ENCODE results near the gene PNCK.

Gene PNCK

DNA sequence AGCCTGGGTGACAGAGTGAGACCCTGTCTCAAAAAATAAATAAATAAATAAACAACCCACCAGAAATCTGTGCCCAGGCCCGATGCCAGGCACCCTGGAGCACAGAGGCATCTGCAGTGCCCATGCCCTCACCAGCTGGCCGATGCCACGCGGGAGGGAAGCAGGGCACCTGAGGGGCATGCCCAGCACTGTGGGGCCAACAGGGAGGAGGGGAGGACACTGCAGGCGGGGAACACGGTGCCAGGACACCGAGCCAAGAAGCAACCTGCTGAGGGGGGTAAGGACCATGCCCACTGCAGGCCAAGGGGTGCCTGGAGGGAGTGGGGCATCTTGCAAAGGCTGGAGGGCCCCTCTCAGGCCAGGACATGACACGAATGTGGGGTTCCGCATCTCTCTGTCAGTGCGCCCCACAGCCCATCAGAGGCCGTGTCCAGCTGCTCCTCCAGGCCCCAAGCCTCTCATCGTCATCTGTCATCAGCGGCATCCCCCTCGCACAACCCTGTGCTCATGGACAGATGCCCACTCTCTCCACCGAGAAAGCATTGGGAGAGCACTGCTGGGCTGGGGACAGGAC is 39.9 kb downstream of the PNCK start:
- H3K27me3 ChIP-seq (ENCODE audit: insufficient read depth, low read length, poor library complexity) = no peaks in the 10 kb centered on the region
- H3K56ac ChIP-seq (ENCODE audit: low read length) = no peak overlapping the region

DNA sequence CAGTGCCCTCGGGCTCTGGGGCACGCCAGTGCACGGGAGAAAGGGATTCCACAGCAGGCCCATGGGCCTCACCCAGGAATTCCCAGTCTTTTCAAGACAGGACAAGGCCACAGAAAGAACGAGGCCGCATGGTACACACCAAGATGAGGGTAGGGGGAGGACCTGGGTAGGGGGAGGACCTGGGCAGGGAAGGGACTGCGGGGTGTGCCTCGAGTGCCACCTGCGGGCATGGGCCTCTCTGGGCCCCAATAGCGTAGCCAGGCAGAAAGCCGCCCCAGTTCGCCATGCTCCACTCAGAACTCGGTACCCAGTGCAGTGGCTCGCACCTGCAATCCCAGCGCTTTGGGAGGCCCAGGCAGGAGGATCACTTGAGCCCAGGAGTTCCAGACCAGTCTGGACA is 40.6 kb downstream of the PNCK start:
- H3K18ac ChIP-seq (ENCODE audit: low read length) = no peak overlapping the region
- H3K79me2 ChIP-seq (ENCODE audit: control insufficient read depth, insufficient read depth, low read length) = no peaks in the 10 kb centered on the region
- no peak overlapping the region for H4K8ac ChIP-seq (ENCODE audit: low read depth, low read length)
- H3K4me2 ChIP-seq (ENCODE audit: low read length) = no peak overlapping the region
- no peak overlapping the region for H3K23ac ChIP-seq (ENCODE audit: low read length)
- H3K56ac ChIP-seq (ENCODE audit: low read length) = no peak overlapping the region
- H2AK5ac ChIP-seq (ENCODE audit: low read length) = no peak overlapping the region
- no CpG with 5 or more reads among the region's 14 CpGs for WGBS (ENCODE audit: extremely low coverage, insufficient coverage, low lambda C conversion rate)
- no peaks in the 10 kb centered on the region for H3K36me3 ChIP-seq (ENCODE audit: control insufficient read depth, insufficient read depth, low read length)
- no peak overlapping the region for H3K4ac ChIP-seq (ENCODE audit: low read depth, low read length)
- H3K79me1 ChIP-seq (ENCODE audit: low read length) = no peaks in the 10 kb centered on the region
- H4K5ac ChIP-seq (ENCODE audit: low read length) = no peak overlapping the region
- no peaks in the 10 kb centered on the region for H3K4me1 ChIP-seq (ENCODE audit: control insufficient read depth, low read depth, low read length)
- H3K27ac ChIP-seq (ENCODE audit: low read depth, low read length) = no peak overlapping the region
- no peak overlapping the region for H2BK15ac ChIP-seq (replicated peaks; ENCODE audit: low read depth)
- no peak for DNase-seq
- no peak overlapping the region for H3K9ac ChIP-seq (ENCODE audit: low read length)
- H2BK5ac ChIP-seq (ENCODE audit: low read length) = no peak overlapping the region
- H3K27me3 ChIP-seq (ENCODE audit: insufficient read depth, low read length, poor library complexity) = no peaks in the 10 kb centered on the region
- no peak overlapping the region for H2BK120ac ChIP-seq (ENCODE audit: low read depth, low read length)
- no peak overlapping the region for H3K4me3 ChIP-seq (ENCODE audit: low read length)

More for the DNA sequence above, 39.9 kb downstream of the PNCK start:
- no peak overlapping the region for H4K5ac ChIP-seq (ENCODE audit: low read length)
- H3K27ac ChIP-seq (ENCODE audit: low read depth, low read length) = no peak overlapping the region
- H3K18ac ChIP-seq (ENCODE audit: low read length) = no peak overlapping the region
- no peak overlapping the region for H2AK5ac ChIP-seq (ENCODE audit: low read length)
- no peaks in the 10 kb centered on the region for H3K79me2 ChIP-seq (ENCODE audit: control insufficient read depth, insufficient read depth, low read length)
- H3K36me3 ChIP-seq (ENCODE audit: control insufficient read depth, insufficient read depth, low read length) = no peaks in the 10 kb centered on the region
- no peak for DNase-seq
- WGBS (ENCODE audit: extremely low coverage, insufficient coverage, low lambda C conversion rate) = no CpG with 5 or more reads among the region's 15 CpGs
- no peak overlapping the region for H2BK120ac ChIP-seq (ENCODE audit: low read depth, low read length)
- no peak overlapping the region for H3K9ac ChIP-seq (ENCODE audit: low read length)
- no peaks in the 10 kb centered on the region for H3K79me1 ChIP-seq (ENCODE audit: low read length)
- no peak overlapping the region for H2BK5ac ChIP-seq (ENCODE audit: low read length)
- no peak overlapping the region for H2BK15ac ChIP-seq (replicated peaks; ENCODE audit: low read depth)
- no peak overlapping the region for H4K8ac ChIP-seq (ENCODE audit: low read depth, low read length)
- H3K4ac ChIP-seq (ENCODE audit: low read depth, low read length) = no peak overlapping the region
- no peak overlapping the region for H3K4me3 ChIP-seq (ENCODE audit: low read length)
- no peak overlapping the region for H3K23ac ChIP-seq (ENCODE audit: low read length)
- H3K4me1 ChIP-seq (ENCODE audit: control insufficient read depth, low read depth, low read length) = no peaks in the 10 kb centered on the region
- H3K4me2 ChIP-seq (ENCODE audit: low read length) = no peak overlapping the region

DNA sequence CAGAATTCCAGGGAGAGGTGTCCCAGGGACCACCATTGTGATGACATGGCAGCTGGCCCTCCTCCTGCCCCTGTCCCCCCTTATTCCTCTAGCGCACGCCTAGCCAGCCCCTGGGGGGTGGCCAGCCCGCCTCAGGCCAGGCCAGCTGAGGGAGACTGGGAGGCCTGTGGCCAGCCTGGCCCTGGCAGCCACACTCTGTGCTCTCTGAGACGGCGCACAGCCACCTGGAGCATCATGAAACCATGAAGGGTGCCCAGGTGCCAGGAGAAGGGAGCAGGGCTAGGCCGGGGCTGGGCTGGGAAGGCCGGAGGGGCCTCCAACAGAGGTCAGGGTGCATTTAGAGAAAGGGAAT is 41.0 kb downstream of the PNCK start:
- Histone ChIP-seq H2BK120ac (ENCODE audit: low read depth, low read length) (no peak overlapping the region), H4K5ac (ENCODE audit: low read length) (no peak overlapping the region), H3K79me2 (ENCODE audit: control insufficient read depth, insufficient read depth, low read length) (no peaks in the 10 kb centered on the region), H3K18ac (ENCODE audit: low read length) (no peak overlapping the region), H2BK5ac (ENCODE audit: low read length) (no peak overlapping the region), H3K79me1 (ENCODE audit: low read length) (no peaks in the 10 kb centered on the region), H3K4ac (ENCODE audit: low read depth, low read length) (no peak overlapping the region), H2AK5ac (ENCODE audit: low read length) (no peak overlapping the region), H3K23ac (ENCODE audit: low read length) (no peak overlapping the region), H3K9ac (ENCODE audit: low read length) (no peak overlapping the region), H4K8ac (ENCODE audit: low read depth, low read length) (no peak overlapping the region), H3K27ac (ENCODE audit: low read depth, low read length) (no peak overlapping the region), H3K4me3 (ENCODE audit: low read length) (no peak overlapping the region), H3K56ac (ENCODE audit: low read length) (no peak overlapping the region), H3K4me1 (ENCODE audit: control insufficient read depth, low read depth, low read length) (no peaks in the 10 kb centered on the region), H3K27me3 (ENCODE audit: insufficient read depth, low read length, poor library complexity) (no peaks in the 10 kb centered on the region), H3K36me3 (ENCODE audit: control insufficient read depth, insufficient read depth, low read length) (no peaks in the 10 kb centered on the region), H3K4me2 (ENCODE audit: low read length) (no peak overlapping the region), H2BK15ac (replicated peaks; ENCODE audit: low read depth) (no peak overlapping the region)
- no CpG with 5 or more reads among the region's 7 CpGs for WGBS (ENCODE audit: extremely low coverage, insufficient coverage, low lambda C conversion rate)
- no peak for DNase-seq

DNA sequence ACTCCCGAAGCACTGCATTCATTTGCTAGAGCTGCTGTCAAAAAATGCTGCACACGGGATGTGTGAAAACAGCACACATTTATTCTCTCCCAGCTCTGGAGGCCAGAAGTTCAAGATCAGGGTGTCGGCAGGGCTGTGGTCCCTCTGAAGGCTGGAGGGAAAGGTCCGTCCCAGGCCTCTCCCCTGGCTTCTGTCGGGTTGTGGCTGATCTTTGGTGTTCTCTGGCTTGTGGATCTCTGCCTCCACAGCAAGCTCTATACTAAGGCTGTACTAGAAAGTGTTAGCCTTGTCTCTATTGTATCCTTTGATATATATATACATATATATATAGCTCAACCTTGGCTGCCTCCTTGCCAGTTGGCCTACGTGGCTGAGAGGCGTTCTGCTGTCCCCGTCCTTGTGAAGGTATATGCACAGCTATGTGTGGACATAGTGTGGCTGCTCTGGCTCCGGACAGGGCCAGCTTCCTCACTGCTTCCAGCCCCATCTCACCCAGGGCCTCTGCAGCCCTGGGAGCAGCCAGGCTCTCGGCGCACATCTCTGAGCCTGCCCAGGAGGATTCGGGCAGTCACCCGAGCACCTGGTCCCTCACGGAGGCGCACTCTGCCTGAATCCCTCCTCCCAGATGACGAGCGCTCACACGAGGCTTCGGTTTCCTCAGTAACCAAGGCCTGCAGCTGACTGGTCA is 41.6 kb downstream of the PNCK start:
- H3K27me3 ChIP-seq (ENCODE audit: insufficient read depth, low read length, poor library complexity) = no peaks in the 10 kb centered on the region
- no peak overlapping the region for H3K9ac ChIP-seq (ENCODE audit: low read length)
- H3K4me2 ChIP-seq (ENCODE audit: low read length) = no peak overlapping the region
- no peak overlapping the region for H2AK5ac ChIP-seq (ENCODE audit: low read length)
- H3K4me3 ChIP-seq (ENCODE audit: low read length) = no peak overlapping the region
- H2BK120ac ChIP-seq (ENCODE audit: low read depth, low read length) = no peak overlapping the region
- H2BK15ac ChIP-seq (replicated peaks; ENCODE audit: low read depth) = no peak overlapping the region
- no peak overlapping the region for H3K4ac ChIP-seq (ENCODE audit: low read depth, low read length)
- H3K27ac ChIP-seq (ENCODE audit: low read depth, low read length) = no peak overlapping the region
- no peaks in the 10 kb centered on the region for H3K4me1 ChIP-seq (ENCODE audit: control insufficient read depth, low read depth, low read length)
- H3K18ac ChIP-seq (ENCODE audit: low read length) = no peak overlapping the region
- no peaks in the 10 kb centered on the region for H3K79me2 ChIP-seq (ENCODE audit: control insufficient read depth, insufficient read depth, low read length)
- no peaks in the 10 kb centered on the region for H3K36me3 ChIP-seq (ENCODE audit: control insufficient read depth, insufficient read depth, low read length)
- no peak overlapping the region for H2BK5ac ChIP-seq (ENCODE audit: low read length)
- H4K5ac ChIP-seq (ENCODE audit: low read length) = no peak overlapping the region
- WGBS (ENCODE audit: extremely low coverage, insufficient coverage, low lambda C conversion rate) = no CpG with 5 or more reads among the region's 19 CpGs
- H3K56ac ChIP-seq (ENCODE audit: low read length) = no peak overlapping the region
- no peak for DNase-seq
- H4K8ac ChIP-seq (ENCODE audit: low read depth, low read length) = no peak overlapping the region
- H3K79me1 ChIP-seq (ENCODE audit: low read length) = no peaks in the 10 kb centered on the region
- no peak overlapping the region for H3K23ac ChIP-seq (ENCODE audit: low read length)

DNA sequence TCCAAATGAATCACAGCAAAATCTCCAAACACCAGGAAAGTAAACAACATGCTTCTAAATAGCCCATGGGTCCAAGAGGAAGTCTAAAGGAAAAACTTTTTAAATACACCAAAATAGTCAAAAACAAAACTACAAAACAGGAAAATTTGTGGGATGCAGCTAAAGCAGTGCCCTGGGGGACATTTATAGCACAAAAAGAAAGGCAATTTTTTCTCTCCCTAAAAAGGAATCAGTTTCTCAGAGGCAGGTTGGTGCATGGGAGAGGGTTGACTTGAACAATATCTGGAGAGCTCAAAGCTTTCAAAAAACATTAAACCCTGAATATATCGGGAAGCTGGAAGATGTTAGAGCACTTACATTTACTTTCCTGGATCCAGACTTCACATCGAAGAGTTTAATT is 42.3 kb downstream of the PNCK start:
- no peak for DNase-seq
- Histone ChIP-seq H3K79me2 (ENCODE audit: control insufficient read depth, insufficient read depth, low read length) (no peaks in the 10 kb centered on the region), H4K8ac (ENCODE audit: low read depth, low read length) (no peak overlapping the region), H2BK15ac (replicated peaks; ENCODE audit: low read depth) (no peak overlapping the region), H3K4me2 (ENCODE audit: low read length) (no peak overlapping the region), H3K27ac (ENCODE audit: low read depth, low read length) (no peak overlapping the region), H3K4ac (ENCODE audit: low read depth, low read length) (no peak overlapping the region), H3K36me3 (ENCODE audit: control insufficient read depth, insufficient read depth, low read length) (no peaks in the 10 kb centered on the region), H2BK120ac (ENCODE audit: low read depth, low read length) (no peak overlapping the region), H3K27me3 (ENCODE audit: insufficient read depth, low read length, poor library complexity) (no peaks in the 10 kb centered on the region), H3K18ac (ENCODE audit: low read length) (no peak overlapping the region), H3K9ac (ENCODE audit: low read length) (no peak overlapping the region), H3K4me1 (ENCODE audit: control insufficient read depth, low read depth, low read length) (no peaks in the 10 kb centered on the region), H2AK5ac (ENCODE audit: low read length) (no peak overlapping the region), H3K79me1 (ENCODE audit: low read length) (no peaks in the 10 kb centered on the region), H3K4me3 (ENCODE audit: low read length) (no peak overlapping the region), H4K5ac (ENCODE audit: low read length) (no peak overlapping the region), H2BK5ac (ENCODE audit: low read length) (no peak overlapping the region), H3K23ac (ENCODE audit: low read length) (no peak overlapping the region), H3K56ac (ENCODE audit: low read length) (no peak overlapping the region)
- WGBS (ENCODE audit: extremely low coverage, insufficient coverage, low lambda C conversion rate) = no CpG with 5 or more reads among the region's 2 CpGs

DNA sequence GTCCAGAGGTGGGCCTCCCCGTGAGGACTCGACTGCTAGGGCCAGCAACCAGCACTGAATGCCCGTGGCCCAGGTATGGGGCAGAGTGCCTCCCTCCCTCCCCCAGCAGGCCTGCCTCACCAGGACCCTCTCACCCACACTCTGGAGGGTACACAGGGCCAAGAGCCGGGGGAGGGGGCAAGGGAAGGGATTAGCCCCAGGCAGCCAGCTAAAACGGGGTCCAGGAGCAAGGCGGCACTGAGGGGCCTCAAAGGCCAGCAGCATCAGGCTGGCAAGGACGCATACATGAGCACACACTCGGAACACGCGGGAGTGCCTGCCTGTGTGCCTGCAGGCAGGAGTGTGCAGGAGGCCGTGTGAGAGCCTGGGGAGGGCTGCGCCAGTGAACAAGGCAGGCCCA is 44.9 kb downstream of the PNCK start:
- Histone ChIP-seq H3K18ac (ENCODE audit: low read length) (no peak overlapping the region), H3K79me2 (ENCODE audit: control insufficient read depth, insufficient read depth, low read length) (no peaks in the 10 kb centered on the region), H4K5ac (ENCODE audit: low read length) (no peak overlapping the region), H2BK120ac (ENCODE audit: low read depth, low read length) (no peak overlapping the region), H3K9ac (ENCODE audit: low read length) (no peak overlapping the region), H3K56ac (ENCODE audit: low read length) (no peak overlapping the region), H3K36me3 (ENCODE audit: control insufficient read depth, insufficient read depth, low read length) (no peaks in the 10 kb centered on the region), H3K27ac (ENCODE audit: low read depth, low read length) (no peak overlapping the region), H3K79me1 (ENCODE audit: low read length) (no peaks in the 10 kb centered on the region), H3K4me3 (ENCODE audit: low read length) (no peak overlapping the region), H3K27me3 (ENCODE audit: insufficient read depth, low read length, poor library complexity) (no peaks in the 10 kb centered on the region), H3K4me2 (ENCODE audit: low read length) (no peak overlapping the region), H2AK5ac (ENCODE audit: low read length) (no peak overlapping the region), H4K8ac (ENCODE audit: low read depth, low read length) (no peak overlapping the region), H2BK5ac (ENCODE audit: low read length) (no peak overlapping the region), H3K4ac (ENCODE audit: low read depth, low read length) (no peak overlapping the region), H2BK15ac (replicated peaks; ENCODE audit: low read depth) (no peak overlapping the region), H3K4me1 (ENCODE audit: control insufficient read depth, low read depth, low read length) (no peaks in the 10 kb centered on the region), H3K23ac (ENCODE audit: low read length) (no peak overlapping the region)
- WGBS (ENCODE audit: extremely low coverage, insufficient coverage, low lambda C conversion rate) = no CpG with 5 or more reads among the region's 12 CpGs
- DNase-seq = no peak
